ENCODE data around the gene BCAP31.
"Not testable (repeated sequence)": the region's sequence is repeated elsewhere in the genome, so short reads cannot be mapped to it uniquely, and the experiment has no call there.

BCAP31 gene

GRCh38 chrX:153685156-153685536 lies 39.0 kb downstream of the BCAP31 start:
- DNase-seq (ENCODE audit: extremely low read depth in 1 of 2, low read depth in 1 of 2), result no peak

GRCh38 chrX:153684467-153685155 lies 39.6 kb downstream of the BCAP31 start:
- DNase-seq (ENCODE audit: extremely low read depth in 1 of 2, low read depth in 1 of 2), result no peak

GRCh38 chrX:153683486-153683885 lies 40.7 kb downstream of the BCAP31 start:
- not testable (repeated sequence) for DNase-seq (ENCODE audit: extremely low read depth in 1 of 2, low read depth in 1 of 2)

- no peak for DNase-seq (ENCODE audit: extremely low read depth in 1 of 2, low read depth in 1 of 2)
Measured at GRCh38 chrX:153681175-153681574, 43.0 kb downstream of the BCAP31 start.

GRCh38 chrX:153674219-153674851 lies 49.9 kb downstream of the BCAP31 start:
- no peak for DNase-seq (ENCODE audit: extremely low read depth in 1 of 2, low read depth in 1 of 2)

- no peak for DNase-seq (ENCODE audit: extremely low read depth in 1 of 2, low read depth in 1 of 2)
Measured at GRCh38 chrX:153673428-153674218, 50.6 kb downstream of the BCAP31 start, which contains the start of gene PNCK. PNCK (minus strand) TSS chrX:153673813; CDS start chrX:153673076, 737 bp downstream.

- DNase-seq (ENCODE audit: extremely low read depth in 1 of 2, low read depth in 1 of 2), result no peak
Measured at GRCh38 chrX:153672531-153673427, 51.4 kb downstream of the BCAP31 start.

- no peak for DNase-seq (ENCODE audit: extremely low read depth in 1 of 2, low read depth in 1 of 2)
Measured at GRCh38 chrX:153671589-153672530, 52.3 kb downstream of the BCAP31 start.

GRCh38 chrX:153670748-153671588 lies 53.2 kb downstream of the BCAP31 start:
- DNase-seq (ENCODE audit: extremely low read depth in 1 of 2, low read depth in 1 of 2), result no peak

- no peak for DNase-seq (ENCODE audit: extremely low read depth in 1 of 2, low read depth in 1 of 2)
Measured at GRCh38 chrX:153669901-153670731, 54.1 kb downstream of the BCAP31 start.

GRCh38 chrX:153669174-153669890 lies 54.9 kb downstream of the BCAP31 start:
- peak in 1 of 2 donors; percentile 28 for DNase-seq (ENCODE audit: extremely low read depth in 1 of 2, low read depth in 1 of 2)

- DNase-seq (ENCODE audit: extremely low read depth in 1 of 2, low read depth in 1 of 2), result no peak
Measured at GRCh38 chrX:153668423-153669173, 55.6 kb downstream of the BCAP31 start.

- DNase-seq (ENCODE audit: extremely low read depth in 1 of 2, low read depth in 1 of 2), result peak; percentile 45 to 52
Measured at GRCh38 chrX:153667956-153668396, 56.2 kb downstream of the BCAP31 start.

- DNase-seq (ENCODE audit: extremely low read depth in 1 of 2, low read depth in 1 of 2), result no peak
Measured at GRCh38 chrX:153667281-153667955, 56.8 kb downstream of the BCAP31 start.

- DNase-seq (ENCODE audit: extremely low read depth in 1 of 2, low read depth in 1 of 2), result no peak
Measured at GRCh38 chrX:153665726-153666306, 58.4 kb downstream of the BCAP31 start.

Data from stimulated activated CD8-positive, alpha-beta memory T cell treated with anti-CD3 and anti-CD28 coated beads, Interleukin-7, amount 100 ng/mL, for 48 hours (primary cell).